Measurements from ENCODE around the gene EFCAB14. TPM values are rescaled to one million over a fixed set of nuclear protein-coding genes. Genes with fewer than 3 reads are reported as not detected.
"Not testable (repeated sequence)": the region's sequence is repeated elsewhere in the genome, so short reads cannot be mapped to it uniquely, and the experiment has no call there.

EFCAB14 gene
- total RNA-seq, 1 donor from 2014 or later, result 56.5 TPM

GRCh38 chr1:46654698-46655097, 64.2 kb downstream of the EFCAB14 start:
- not testable (repeated sequence) for DNase-seq (ENCODE audit: low read depth in 2 of 2)

GRCh38 chr1:46654012-46654411, 64.9 kb downstream of the EFCAB14 start:
- DNase-seq (ENCODE audit: low read depth in 2 of 2), result no peak

- DNase-seq (ENCODE audit: low read depth in 2 of 2), result no peak
Observed at GRCh38 chr1:46653405-46653958, 65.4 kb downstream of the EFCAB14 start.

- no peak for DNase-seq (ENCODE audit: low read depth in 2 of 2)
Observed at GRCh38 chr1:46652321-46653100, 66.4 kb downstream of the EFCAB14 start.

- DNase-seq (ENCODE audit: low read depth in 2 of 2), result not testable (repeated sequence)
Observed at GRCh38 chr1:46651152-46651551, 67.8 kb downstream of the EFCAB14 start.

GRCh38 chr1:46650491-46650890, 68.4 kb downstream of the EFCAB14 start:
- DNase-seq (ENCODE audit: low read depth in 2 of 2), result no peak

GRCh38 chr1:46649764-46650163, 69.2 kb downstream of the EFCAB14 start:
- DNase-seq (ENCODE audit: low read depth in 2 of 2), result no peak

- no peak for DNase-seq (ENCODE audit: low read depth in 2 of 2)
Observed at GRCh38 chr1:46647611-46648010, 71.3 kb downstream of the EFCAB14 start.

- no peak for DNase-seq (ENCODE audit: low read depth in 2 of 2)
Observed at GRCh38 chr1:46646844-46647243, 72.1 kb downstream of the EFCAB14 start.

GRCh38 chr1:46646331-46646730, 72.6 kb downstream of the EFCAB14 start:
- DNase-seq (ENCODE audit: low read depth in 2 of 2), result no peak

GRCh38 chr1:46645815-46646214, 73.1 kb downstream of the EFCAB14 start:
- DNase-seq (ENCODE audit: low read depth in 2 of 2), result no peak

- peak in 1 of 2 donors; percentile 75 for DNase-seq (ENCODE audit: low read depth in 2 of 2)
Observed at GRCh38 chr1:46643368-46643775, 75.5 kb downstream of the EFCAB14 start.

- no peak for DNase-seq (ENCODE audit: low read depth in 2 of 2)
Observed at GRCh38 chr1:46642115-46642680, 76.7 kb downstream of the EFCAB14 start.

- no peak for DNase-seq (ENCODE audit: low read depth in 2 of 2)
Observed at GRCh38 chr1:46639547-46639946, 79.4 kb downstream of the EFCAB14 start.

GRCh38 chr1:46638921-46639320, 80.0 kb downstream of the EFCAB14 start:
- DNase-seq (ENCODE audit: low read depth in 2 of 2), result no peak

GRCh38 chr1:46637444-46638083, 81.3 kb downstream of the EFCAB14 start:
- no peak for DNase-seq (ENCODE audit: low read depth in 2 of 2)

- no peak for DNase-seq (ENCODE audit: low read depth in 2 of 2)
Observed at GRCh38 chr1:46635205-46635604, 83.7 kb downstream of the EFCAB14 start.

GRCh38 chr1:46630719-46631118, 88.2 kb downstream of the EFCAB14 start:
- no peak for DNase-seq (ENCODE audit: low read depth in 2 of 2)

All from dermis microvascular lymphatic vessel endothelial cell (primary cell).